Choroid plexus epithelial cell (primary cell): Measurements from ENCODE around the gene ZNF45.
"Not testable (repeated sequence)": the region's sequence is repeated elsewhere in the genome, so short reads cannot be mapped to it uniquely, and the experiment has no call there.

Experiments used
- DNase-seq: peaks from one replicate; pipeline ENCODE4 v3.0.0-alpha.2; 2010; ENCODE audit warnings: low read depth
- H3K4me3 ChIP-seq: 2 replicates; pipeline ENCODE4 v1.5.1; 2011; ENCODE audit warnings: low read depth, mild to moderate bottlenecking, control low read depth, low read length, moderate library complexity
- TF ChIP-seq, protein P1 (sequence below): conservative IDR thresholded peaks from 2 replicates; pipeline ENCODE4 v1.5.1; 2011; ENCODE audit warnings: low read depth, mild to moderate bottlenecking, control low read depth, inconsistent platforms, low read length, moderate library complexity

Gene ZNF45

DNA sequence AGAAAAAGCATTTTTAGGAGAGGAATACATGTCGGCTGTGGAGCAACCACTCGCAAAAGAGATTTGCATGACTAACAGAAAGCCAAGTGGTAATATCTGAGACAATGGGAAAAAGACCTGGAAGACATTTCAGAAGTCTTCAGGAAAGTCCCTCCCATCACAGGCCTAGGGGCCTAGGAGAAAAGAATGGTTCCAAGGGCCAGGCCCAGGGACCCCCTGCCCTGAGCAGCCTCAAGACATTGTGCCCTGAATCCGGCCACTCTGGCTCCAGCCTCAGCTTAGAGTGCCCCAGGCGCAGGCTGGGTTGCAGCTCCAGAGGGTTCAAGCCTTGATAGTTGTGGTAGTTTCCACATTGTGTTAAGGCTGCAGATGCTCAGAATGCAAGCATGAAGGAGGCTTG lies 25.3 kb upstream of the ZNF45 start:
- TF ChIP-seq, protein P1, sequence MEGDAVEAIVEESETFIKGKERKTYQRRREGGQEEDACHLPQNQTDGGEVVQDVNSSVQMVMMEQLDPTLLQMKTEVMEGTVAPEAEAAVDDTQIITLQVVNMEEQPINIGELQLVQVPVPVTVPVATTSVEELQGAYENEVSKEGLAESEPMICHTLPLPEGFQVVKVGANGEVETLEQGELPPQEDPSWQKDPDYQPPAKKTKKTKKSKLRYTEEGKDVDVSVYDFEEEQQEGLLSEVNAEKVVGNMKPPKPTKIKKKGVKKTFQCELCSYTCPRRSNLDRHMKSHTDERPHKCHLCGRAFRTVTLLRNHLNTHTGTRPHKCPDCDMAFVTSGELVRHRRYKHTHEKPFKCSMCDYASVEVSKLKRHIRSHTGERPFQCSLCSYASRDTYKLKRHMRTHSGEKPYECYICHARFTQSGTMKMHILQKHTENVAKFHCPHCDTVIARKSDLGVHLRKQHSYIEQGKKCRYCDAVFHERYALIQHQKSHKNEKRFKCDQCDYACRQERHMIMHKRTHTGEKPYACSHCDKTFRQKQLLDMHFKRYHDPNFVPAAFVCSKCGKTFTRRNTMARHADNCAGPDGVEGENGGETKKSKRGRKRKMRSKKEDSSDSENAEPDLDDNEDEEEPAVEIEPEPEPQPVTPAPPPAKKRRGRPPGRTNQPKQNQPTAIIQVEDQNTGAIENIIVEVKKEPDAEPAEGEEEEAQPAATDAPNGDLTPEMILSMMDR: no peak
- DNase-seq: no peak
- no peak overlapping the region for H3K4me3 ChIP-seq

DNA sequence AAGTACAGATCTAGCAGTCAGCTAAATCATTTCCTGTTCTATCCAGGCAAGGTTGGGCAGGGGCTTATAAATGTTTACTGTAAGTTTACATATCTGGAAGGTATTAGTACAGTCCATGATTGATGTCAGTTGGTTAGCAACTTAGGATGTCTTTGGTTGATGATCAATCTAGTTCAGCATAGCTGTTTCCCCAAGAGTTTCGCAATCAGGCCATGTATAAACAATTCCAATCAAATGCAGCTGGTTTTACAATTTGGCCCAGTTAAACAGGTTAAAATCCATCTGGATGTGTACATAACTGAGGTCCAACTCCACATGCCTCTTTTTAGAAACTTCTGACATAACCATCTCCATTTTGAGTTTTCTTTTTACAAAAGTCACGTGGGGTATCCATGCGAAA lies 22.8 kb upstream of the ZNF45 start:
- DNase-seq: peak; percentile 36
- TF ChIP-seq, protein P1: no peak
- no peak overlapping the region for H3K4me3 ChIP-seq

DNA sequence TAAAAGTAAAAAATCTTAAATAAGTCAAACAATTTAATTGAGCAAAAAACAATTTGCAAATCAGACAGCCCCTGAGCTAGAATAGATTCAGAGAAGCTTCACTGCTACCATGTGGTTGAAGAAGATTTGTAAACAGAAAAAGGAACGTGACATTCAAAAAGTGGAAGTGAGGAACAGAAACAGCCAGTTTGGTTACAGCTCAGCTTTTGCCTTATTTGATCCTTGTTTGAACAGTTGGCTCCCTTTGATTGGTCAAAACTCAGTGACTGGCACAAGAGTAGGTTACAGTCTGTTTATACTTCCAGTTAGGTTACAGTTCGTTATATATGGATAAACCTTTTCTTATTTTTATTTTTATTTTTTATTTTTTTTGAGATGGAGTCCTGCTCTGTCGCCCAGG lies 21.7 kb upstream of the ZNF45 start:
- TF ChIP-seq, protein P1: no peak
- H3K4me3 ChIP-seq: no peak overlapping the region
- DNase-seq: no peak

DNA sequence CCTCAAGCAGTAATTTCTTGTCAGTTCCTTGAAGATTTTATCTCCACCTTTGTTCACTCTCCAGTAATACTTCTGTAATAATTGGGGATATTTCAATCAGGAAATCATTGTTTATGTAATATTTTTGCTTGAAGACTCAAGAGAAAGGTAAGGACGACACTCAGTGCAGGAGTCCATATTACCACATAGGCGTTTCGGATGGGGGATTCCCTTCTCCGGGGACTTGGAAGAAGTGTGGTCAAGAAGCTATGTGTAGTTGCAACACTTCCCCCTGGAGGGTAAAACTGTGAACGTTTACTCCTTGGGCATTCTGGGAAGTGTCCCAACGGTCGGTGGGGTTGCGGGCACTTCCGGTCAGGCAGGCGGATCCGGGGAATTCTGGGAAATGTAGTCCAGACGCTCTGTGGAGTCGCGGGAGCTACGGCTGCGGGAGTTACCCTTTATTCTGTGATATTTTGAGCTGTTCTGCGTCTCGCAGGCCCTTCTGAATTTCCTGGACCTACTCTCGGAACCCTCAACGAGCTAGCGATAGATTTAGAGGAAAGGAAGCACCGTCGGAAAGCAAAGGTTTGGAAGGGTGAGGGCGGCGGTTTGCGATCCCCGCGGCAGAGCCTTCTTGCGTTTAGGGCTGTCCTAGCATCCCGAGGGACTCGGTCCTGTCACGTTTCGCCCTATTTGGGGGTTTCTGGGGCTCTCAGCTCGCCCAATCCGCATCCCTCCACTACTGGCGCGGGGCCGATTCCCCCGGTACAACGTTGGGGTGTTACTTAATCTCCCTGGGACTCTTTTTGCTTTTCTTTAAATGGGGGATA lies 16.0 kb upstream of the ZNF45 start, which contains the start of gene ZNF221:
Gene ZNF221 (plus strand): TSS at position 395 of the 812 bp plus-strand sequence. CDS start 11,499 bp downstream, outside the sequence.
- peak within 1 kb of the TSS; percentile 96 for H3K4me3 ChIP-seq
- peak; percentile 99 for DNase-seq
- TF ChIP-seq, protein P1: peak; percentile 47

DNA sequence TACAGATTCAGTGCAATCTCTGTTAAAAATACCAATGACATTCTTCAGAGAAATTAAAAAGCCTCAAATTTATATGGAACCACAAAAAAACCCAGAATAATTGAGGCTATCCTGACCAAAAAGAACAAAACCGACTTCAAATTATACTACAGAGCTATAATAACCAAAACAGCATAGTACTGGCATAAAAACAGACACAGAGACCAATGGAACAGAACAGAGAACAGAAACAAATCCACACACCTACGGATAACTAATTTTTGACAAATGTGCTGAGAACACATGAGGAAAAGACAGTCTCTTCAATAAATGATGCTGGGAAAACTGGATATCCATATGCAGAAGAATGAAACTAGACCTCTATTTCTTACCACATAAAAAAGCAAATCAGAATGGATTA lies 14.7 kb upstream of the ZNF45 start:
- H3K4me3 ChIP-seq, DNase-seq: not testable (repeated sequence)

DNA sequence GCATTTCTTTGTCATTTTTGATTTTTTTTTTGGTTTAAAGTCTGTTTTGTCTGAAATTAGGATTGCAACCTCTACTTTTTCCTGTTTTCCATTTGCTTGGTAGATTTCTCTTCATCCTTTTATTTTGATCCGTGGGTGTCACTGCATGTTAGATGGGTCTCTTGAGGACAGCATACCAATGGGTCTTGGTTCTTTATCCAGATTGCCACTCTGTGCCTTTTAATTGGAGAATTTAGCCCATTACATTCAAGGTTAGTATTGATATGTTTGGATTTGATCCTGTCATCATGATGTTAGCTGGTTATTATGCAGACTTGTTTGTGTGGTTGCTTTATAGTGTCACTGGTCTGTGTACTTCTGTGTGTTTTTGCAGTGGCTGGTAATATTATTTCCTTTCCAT lies 12.3 kb upstream of the ZNF45 start:
- not testable (repeated sequence) for DNase-seq, H3K4me3 ChIP-seq

DNA sequence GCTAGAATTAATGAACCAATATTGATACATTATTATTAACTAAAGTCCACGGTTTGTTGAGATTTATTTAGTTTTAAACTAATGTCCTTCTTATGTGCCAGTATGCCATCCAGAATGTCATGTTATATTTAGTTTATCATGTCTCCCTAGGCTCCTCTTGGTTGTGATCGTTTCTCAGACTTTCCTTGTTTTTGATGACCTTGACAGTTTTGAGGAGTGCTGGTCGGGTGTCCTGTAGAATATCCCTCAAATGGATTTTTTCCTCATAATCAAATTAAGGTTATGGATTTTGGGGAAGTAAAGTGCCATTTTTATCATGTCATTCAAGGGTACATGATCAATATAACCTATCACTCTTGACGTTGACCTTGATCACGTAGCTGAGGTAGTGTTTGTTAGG lies 6.1 kb upstream of the ZNF45 start:
- no peak for DNase-seq
- H3K4me3 ChIP-seq: no peak overlapping the region
- TF ChIP-seq, protein P1: no peak

DNA sequence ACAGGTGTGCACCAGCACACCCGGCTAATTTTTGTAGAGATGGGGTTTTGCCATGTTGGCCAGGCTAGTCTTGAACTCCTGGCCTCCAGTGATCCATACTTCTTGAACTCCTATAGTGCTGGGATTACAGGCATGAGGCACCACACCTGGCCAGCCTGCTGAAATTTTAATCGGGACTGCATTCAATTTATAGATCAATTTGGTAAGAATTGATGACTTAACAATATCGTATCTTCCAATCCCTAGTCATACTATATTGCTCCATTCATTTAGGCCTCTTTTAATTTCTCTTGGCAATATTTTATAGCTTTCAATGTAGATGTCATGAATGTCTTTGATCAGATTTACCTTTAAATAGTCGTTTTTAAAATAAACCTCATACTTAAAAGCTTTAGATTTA lies 5.6 kb upstream of the ZNF45 start:
- DNase-seq: no peak
- TF ChIP-seq, protein P1: no peak

More for the DNA sequence above, 5.6 kb upstream of the ZNF45 start:
- H3K4me3 ChIP-seq: no peak overlapping the region
